RWPE2 (cell line): ENCODE results near the gene PKMYT1.

Source experiments
- ATAC-seq: fragments of 200-7000 bp; cut with Tn5 transposase; 3 replicates; pipeline ENCODE4 v1.9.1; 2021; ENCODE audit warnings: low read depth
- DNase-seq: peaks from one replicate; pipeline ENCODE4 v3.0.0-alpha.2; 2020; ENCODE audit warnings: low spot score
- H3K27ac ChIP-seq: fragments of 450-650 bp; 2 replicates; pipeline ENCODE4 v1.5.1; 2017; ENCODE audit warnings: mild to moderate bottlenecking; ENCODE audit not compliant: poor library complexity, severe bottlenecking
- H3K27me3 ChIP-seq: fragments of 250-450 bp; sonication (Bioruptor Pico); 2 replicates; pipeline ENCODE4 v1.5.1; 2021; ENCODE audit warnings: mild to moderate bottlenecking, moderate library complexity; ENCODE audit not compliant: insufficient read depth, poor library complexity, severe bottlenecking
- H3K36me3 ChIP-seq: fragments of 250-450 bp; sonication (Bioruptor Pico); 2 replicates; pipeline ENCODE4 v1.5.1; 2020; ENCODE audit warnings: low read depth, mild to moderate bottlenecking, moderate library complexity
- H3K4me1 ChIP-seq: fragments of 250-450 bp; sonication (Bioruptor Pico); 2 replicates; pipeline ENCODE4 v1.5.1; 2021; ENCODE audit warnings: mild to moderate bottlenecking, moderate library complexity; ENCODE audit not compliant: insufficient read depth, poor library complexity, severe bottlenecking
- H3K4me3 ChIP-seq: fragments of 250-450 bp; sonication (Bioruptor Pico); 2 replicates; pipeline ENCODE4 v1.5.1; 2021; ENCODE audit warnings: mild to moderate bottlenecking, moderate library complexity; ENCODE audit not compliant: severe bottlenecking
- H3K9me3 ChIP-seq: fragments of 250-450 bp; sonication (Bioruptor Pico); 2 replicates; pipeline ENCODE4 v1.5.1; 2021; ENCODE audit warnings: mild to moderate bottlenecking, moderate library complexity; ENCODE audit not compliant: severe bottlenecking
- CTCF ChIP-seq: fragments of 450-650 bp; IDR thresholded peaks from one replicate; pipeline ENCODE4 v1.5.1; 2017; ENCODE audit warnings: mild to moderate bottlenecking, moderate library complexity; ENCODE audit not compliant: poor library complexity, severe bottlenecking

PKMYT1 gene

GRCh38 chr16:3013998-3014690, 33.9 kb upstream of the PKMYT1 start:
- no peak for TF ChIP-seq CTCF
- DNase-seq: no peak
- H3K4me3 ChIP-seq: no peak overlapping the region

GRCh38 chr16:3013491-3013951, 33.3 kb upstream of the PKMYT1 start:
- TF ChIP-seq CTCF: no peak
- H3K27ac ChIP-seq: no peak overlapping the region
- H3K27me3 ChIP-seq: no peaks in the 10 kb centered on the region
- no peaks in the 10 kb centered on the region for H3K36me3 ChIP-seq
- ATAC-seq (0 out of 3 replicates have a peak, but pooled peaks have one; percentile 1), DNase-seq (no peak)
- no peaks in the 10 kb centered on the region for H3K9me3 ChIP-seq
- no peak overlapping the region for H3K4me3 ChIP-seq
- peaks cover 20% of the 10 kb centered on the region for H3K4me1 ChIP-seq

More at GRCh38 chr16:3013998-3014690, 33.9 kb upstream of the PKMYT1 start:
- ATAC-seq: no peak
- Histone ChIP-seq H3K4me1 (peaks cover 19% of the 10 kb centered on the region), H3K9me3 (no peaks in the 10 kb centered on the region), H3K27ac (no peak overlapping the region), H3K36me3 (no peaks in the 10 kb centered on the region), H3K27me3 (no peaks in the 10 kb centered on the region)

- Histone ChIP-seq H3K4me1 (peaks cover 20% of the 10 kb centered on the region), H3K4me3 (no peak within 1 kb of the TSS), H3K27ac (no peak within 1 kb of the TSS), H3K27me3 (no peaks in the 10 kb centered on the region), H3K36me3 (no peaks in the 10 kb centered on the region), H3K9me3 (no peaks in the 10 kb centered on the region)
- DNase-seq (no peak), ATAC-seq (peak; percentile 20; the same call in 1 of the 3 replicates)
- TF ChIP-seq CTCF: no peak
Measured at GRCh38 chr16:3012828-3013420, 32.7 kb upstream of the PKMYT1 start, which contains the start of gene CLDN9. Gene CLDN9, plus strand, starts transcription at chr16:3012923. Its CDS starts 440 bp downstream, at chr16:3013363.

- Histone ChIP-seq H3K36me3 (no peaks in the 10 kb centered on the region), H3K4me3 (no peak overlapping the region), H3K27ac (no peak overlapping the region), H3K4me1 (peaks cover 20% of the 10 kb centered on the region), H3K27me3 (no peaks in the 10 kb centered on the region), H3K9me3 (no peaks in the 10 kb centered on the region)
- ATAC-seq (no peak), DNase-seq (no peak)
- no peak for TF ChIP-seq CTCF
Measured at GRCh38 chr16:3012246-3012645, 32.0 kb upstream of the PKMYT1 start.

- DNase-seq: no peak
- no peak overlapping the region for H3K4me3 ChIP-seq
- no peak for TF ChIP-seq CTCF
- no peaks in the 10 kb centered on the region for H3K27me3 ChIP-seq
- peak overlapping the region; percentile 65 for H3K27ac ChIP-seq
- ATAC-seq: no peak
- H3K36me3 ChIP-seq: no peaks in the 10 kb centered on the region
- H3K4me1 ChIP-seq: peaks cover 20% of the 10 kb centered on the region
- no peaks in the 10 kb centered on the region for H3K9me3 ChIP-seq
Measured at GRCh38 chr16:3010510-3010909, 30.3 kb upstream of the PKMYT1 start.
